Hepatocyte (in vitro differentiated cells): ENCODE data around the gene TRMT61A. TPM values are rescaled to one million over a fixed set of nuclear protein-coding genes. Genes with fewer than 3 reads are reported as not detected.
A peak's percentile ranks its signal among the peaks of the same experiment; 100 is the strongest.

Source experiments
- DNase-seq: peaks from one replicate; pipeline ENCODE4 v3.0.0-alpha.2; 2016; ENCODE audit warnings: low spot score
- H2AFZ ChIP-seq: fragments of 200-600 bp; sonication (generic); 2 replicates; pipeline ENCODE4 v1.6.0; 2016; ENCODE audit warnings: antibody characterized with exemption, mild to moderate bottlenecking
- H3K27ac ChIP-seq: fragments of 200-600 bp; sonication (generic); 2 replicates; pipeline ENCODE4 v1.5.1; 2016; ENCODE audit warnings: mild to moderate bottlenecking
- H3K27me3 ChIP-seq: fragments of 200-600 bp; sonication (generic); 2 replicates; pipeline ENCODE4 v1.6.1; 2016
- H3K36me3 ChIP-seq: fragments of 200-600 bp; sonication (generic); replicated peaks from 2 replicates; pipeline ENCODE4 v1.5.1; 2016; ENCODE audit warnings: low read depth; ENCODE audit not compliant: insufficient read depth
- H3K4me1 ChIP-seq: fragments of 200-600 bp; sonication (generic); 2 replicates; pipeline ENCODE4 v1.5.1; 2016; ENCODE audit warnings: mild to moderate bottlenecking, moderate library complexity; ENCODE audit not compliant: insufficient read depth
- H3K4me2 ChIP-seq: fragments of 200-600 bp; sonication (generic); 2 replicates; pipeline ENCODE4 v1.6.0; 2016
- H3K4me3 ChIP-seq: fragments of 200-600 bp; sonication (generic); 2 replicates; pipeline ENCODE4 v1.5.1; 2016; ENCODE audit warnings: mild to moderate bottlenecking
- H3K79me2 ChIP-seq: fragments of 200-600 bp; sonication (generic); 2 replicates; pipeline ENCODE4 v1.6.0; 2017; ENCODE audit warnings: mild to moderate bottlenecking
- H3K9me2 ChIP-seq: fragments of 200-600 bp; sonication (generic); replicated peaks from 2 replicates; pipeline ENCODE4 v1.6.0; 2017; ENCODE audit warnings: mild to moderate bottlenecking; ENCODE audit not compliant: insufficient read depth
- H3K9me3 ChIP-seq: fragments of 200-600 bp; sonication (generic); 2 replicates; pipeline ENCODE4 v1.5.1; 2016; ENCODE audit warnings: low read depth, mild to moderate bottlenecking
- H4K20me1 ChIP-seq: fragments of 200-600 bp; sonication (generic); 2 replicates; pipeline ENCODE4 v1.6.0; 2016; ENCODE audit warnings: mild to moderate bottlenecking; ENCODE audit not compliant: insufficient read depth, poor library complexity, severe bottlenecking
- EZH2 ChIP-seq: fragments of 200-600 bp; sonication (generic); IDR thresholded peaks from 2 replicates; pipeline ENCODE4 v1.6.1; 2016; ENCODE audit warnings: antibody characterized with exemption, mild to moderate bottlenecking, borderline replicate concordance
- EZH2phosphoT487 ChIP-seq: fragments of 200-600 bp; sonication (generic); IDR thresholded peaks from one replicate; pipeline ENCODE4 v1.6.1; 2018; ENCODE audit warnings: antibody characterized with exemption, mild to moderate bottlenecking, low read depth, moderate library complexity; ENCODE audit not compliant: unreplicated experiment, severe bottlenecking
- WGBS: methylation state at CpG from one replicate; pipeline ENCODE4 v1.1.6; 2016; ENCODE audit warnings: low lambda C conversion rate; ENCODE audit errors: missing lambda C conversion rate; 5-methylcytosine and 5-hydroxymethylcytosine counted together
- polyA plus RNA-seq: library from polyadenylated mRNA; unstranded; fragments of >200 nt; fragmentation: Nextera tagmentation; extraction: Ambion mirVana; gene quantifications from 2 replicates; pipeline ENCODE4 v1.2.1, GENCODE V29; 2016
- total RNA-seq: library from RNA; depleted of rRNA; stranded (reverse); fragments of >200 nt; gene quantifications from 2 replicates; pipeline ENCODE4 v1.2.3, GENCODE V29; 2014
- TF ChIP-seq, protein P1 (sequence below): fragments of 200-600 bp; sonication (generic); IDR thresholded peaks from 2 replicates; pipeline ENCODE4 v1.5.1; 2016; ENCODE audit warnings: antibody characterized with exemption, mild to moderate bottlenecking; ENCODE audit not compliant: poor library complexity

TRMT61A gene
- total and polyA plus RNA-seq, 2 experiments from 2014 or later: 8.9 to 13.2 TPM

DNA sequence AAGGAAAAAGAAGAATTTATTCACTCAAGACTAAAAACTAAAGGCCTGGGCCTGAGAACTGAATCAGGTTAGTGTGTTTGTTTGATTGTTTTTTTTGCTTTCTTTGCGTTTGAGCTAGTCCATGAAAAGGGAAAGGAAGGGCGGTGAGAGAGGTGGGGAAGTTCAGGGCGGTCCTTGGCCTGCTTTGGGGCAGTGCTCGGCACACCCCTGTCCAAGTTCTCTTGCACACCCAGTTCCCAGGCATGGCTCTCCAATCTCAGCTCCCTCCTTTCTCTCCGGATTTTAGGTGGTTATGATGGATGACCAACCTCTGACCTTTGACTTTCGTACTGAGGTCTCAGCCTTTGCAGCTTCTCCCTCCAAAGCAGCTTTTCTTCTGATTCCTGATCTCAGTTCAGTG, 45.1 kb downstream of the TRMT61A start:
- Histone ChIP-seq H3K4me3 (no peak overlapping the region), H3K27me3 (no peaks in the 10 kb centered on the region), H3K79me2 (peaks cover 67% of the 10 kb centered on the region), H3K9me2 (no peaks in the 10 kb centered on the region), H2AFZ (no peak overlapping the region), H3K27ac (no peak overlapping the region), H3K4me2 (no peak overlapping the region), H4K20me1 (peaks cover 6% of the 10 kb centered on the region), H3K9me3 (no peaks in the 10 kb centered on the region), H3K4me1 (peaks cover 16% of the 10 kb centered on the region), H3K36me3 (no peaks in the 10 kb centered on the region)
- TF ChIP-seq, protein P1, sequence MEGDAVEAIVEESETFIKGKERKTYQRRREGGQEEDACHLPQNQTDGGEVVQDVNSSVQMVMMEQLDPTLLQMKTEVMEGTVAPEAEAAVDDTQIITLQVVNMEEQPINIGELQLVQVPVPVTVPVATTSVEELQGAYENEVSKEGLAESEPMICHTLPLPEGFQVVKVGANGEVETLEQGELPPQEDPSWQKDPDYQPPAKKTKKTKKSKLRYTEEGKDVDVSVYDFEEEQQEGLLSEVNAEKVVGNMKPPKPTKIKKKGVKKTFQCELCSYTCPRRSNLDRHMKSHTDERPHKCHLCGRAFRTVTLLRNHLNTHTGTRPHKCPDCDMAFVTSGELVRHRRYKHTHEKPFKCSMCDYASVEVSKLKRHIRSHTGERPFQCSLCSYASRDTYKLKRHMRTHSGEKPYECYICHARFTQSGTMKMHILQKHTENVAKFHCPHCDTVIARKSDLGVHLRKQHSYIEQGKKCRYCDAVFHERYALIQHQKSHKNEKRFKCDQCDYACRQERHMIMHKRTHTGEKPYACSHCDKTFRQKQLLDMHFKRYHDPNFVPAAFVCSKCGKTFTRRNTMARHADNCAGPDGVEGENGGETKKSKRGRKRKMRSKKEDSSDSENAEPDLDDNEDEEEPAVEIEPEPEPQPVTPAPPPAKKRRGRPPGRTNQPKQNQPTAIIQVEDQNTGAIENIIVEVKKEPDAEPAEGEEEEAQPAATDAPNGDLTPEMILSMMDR: no peak
- no peak for TF ChIP-seq EZH2phosphoT487
- TF ChIP-seq EZH2: no peak
- no peak for DNase-seq
- WGBS: 90% methylated on average over 6 of the region's 6 CpGs

DNA sequence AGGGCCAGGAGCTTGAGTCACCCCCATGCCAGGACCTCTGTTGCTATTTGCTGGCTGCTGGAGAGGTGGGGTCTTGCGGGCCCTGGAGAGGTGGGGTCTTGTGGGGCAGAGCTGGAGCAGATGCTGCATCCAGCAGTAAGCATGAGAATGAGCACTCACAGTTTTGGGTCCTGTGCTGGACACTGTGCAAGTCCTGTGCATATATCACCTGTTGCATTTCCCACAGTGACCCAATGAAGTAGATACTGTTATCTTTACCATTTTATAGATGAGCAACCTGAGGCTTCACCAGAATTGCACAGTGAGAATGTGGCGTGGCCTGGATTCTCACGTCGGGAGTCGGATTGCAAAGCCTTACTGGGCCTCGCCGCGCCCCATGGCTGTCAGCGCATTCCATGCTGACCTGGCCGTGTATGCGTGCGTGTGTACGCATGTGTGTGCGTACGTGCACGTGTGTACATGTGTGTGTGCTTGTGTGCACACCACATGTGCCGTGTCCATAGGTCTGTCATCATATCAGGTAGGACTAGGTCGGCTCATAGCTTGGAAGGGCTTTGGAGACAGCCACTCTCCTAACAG, 45.8 kb downstream of the TRMT61A start:
- Histone ChIP-seq H4K20me1 (no peaks in the 10 kb centered on the region), H3K9me2 (no peaks in the 10 kb centered on the region), H3K4me1 (peaks cover 16% of the 10 kb centered on the region), H3K4me2 (no peak overlapping the region), H3K36me3 (no peaks in the 10 kb centered on the region), H3K79me2 (peaks cover 61% of the 10 kb centered on the region), H2AFZ (no peak overlapping the region), H3K9me3 (no peaks in the 10 kb centered on the region), H3K27ac (no peak overlapping the region), H3K4me3 (no peak overlapping the region), H3K27me3 (no peaks in the 10 kb centered on the region)
- DNase-seq: no peak
- WGBS: 99% methylated on average over 18 of the region's 18 CpGs
- TF ChIP-seq EZH2: no peak
- TF ChIP-seq EZH2phosphoT487: no peak
- TF ChIP-seq, protein P1: no peak

GRCh38 chr14:103576371-103577024, 47.5 kb downstream of the TRMT61A start:
- Histone ChIP-seq H3K27ac (peak overlapping the region; percentile 75), H3K4me3 (no peak overlapping the region), H4K20me1 (no peaks in the 10 kb centered on the region), H3K4me1 (peaks cover 16% of the 10 kb centered on the region), H3K36me3 (no peaks in the 10 kb centered on the region), H3K27me3 (no peaks in the 10 kb centered on the region), H3K79me2 (peaks cover 43% of the 10 kb centered on the region), H3K9me2 (no peaks in the 10 kb centered on the region), H3K4me2 (peak overlapping the region; percentile 42), H2AFZ (no peak overlapping the region), H3K9me3 (no peaks in the 10 kb centered on the region)
- DNase-seq: peak; percentile 91
- TF ChIP-seq, protein P1: no peak
- TF ChIP-seq EZH2phosphoT487 (no peak), EZH2 (no peak)
- 33% methylated on average over 9 of the region's 9 CpGs for WGBS
